ENCODE results near the gene WDFY2.

WDFY2 gene

DNA sequence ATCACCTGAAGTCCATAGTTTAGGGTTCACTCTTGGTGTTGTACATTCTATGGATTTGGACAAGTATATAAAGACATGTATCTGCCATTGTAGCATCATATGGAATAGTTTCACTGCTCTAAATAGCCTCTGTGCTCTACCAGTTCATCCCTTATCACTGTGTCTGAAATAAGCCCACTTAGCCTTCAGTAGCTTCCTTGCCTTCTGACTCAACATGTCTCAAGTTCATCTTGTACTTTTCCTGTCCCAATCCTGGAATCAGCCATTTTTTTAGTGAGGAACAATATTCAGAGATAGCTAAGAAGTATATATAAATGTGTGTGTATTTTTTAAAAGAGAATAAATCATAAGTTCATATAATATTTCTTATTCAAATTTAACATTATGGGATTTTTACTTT, 140.5 kb downstream of the WDFY2 start:
- H3K9ac ChIP-seq (ENCODE audit: low read depth, low read length, poor library complexity): no peak overlapping the region
- no peak for DNase-seq (ENCODE audit: low spot score)
- no peak overlapping the region for H2BK120ac ChIP-seq (ENCODE audit: low read depth, low read length)
- H2BK5ac ChIP-seq (ENCODE audit: low read length): no peak overlapping the region
- H4K8ac ChIP-seq (ENCODE audit: low read depth, low read length): no peak overlapping the region
- H2BK15ac ChIP-seq (ENCODE audit: low read length): no peak overlapping the region
- no peak overlapping the region for H3K4ac ChIP-seq (ENCODE audit: low read length)
- H3K27me3 ChIP-seq (ENCODE audit: control insufficient read depth in 3 of 3, insufficient read depth in 3 of 3, low read depth in 1 of 3, low read length in 3 of 3): no peaks in the 10 kb centered on the region
- H3K4me3 ChIP-seq (ENCODE audit: low read length in 2 of 2): no peak overlapping the region
- H2AK5ac ChIP-seq (ENCODE audit: low read depth, low read length): no peak overlapping the region
- no peak overlapping the region for H3K27ac ChIP-seq (replicated peaks; ENCODE audit: low read length)
- no peak overlapping the region for H2AFZ ChIP-seq (ENCODE audit: low read length)
- peaks cover 2 to 18% of the 10 kb centered on the region in 2 donors for H3K36me3 ChIP-seq (replicated peaks in 1 of 2; ENCODE audit: control insufficient read depth in 2 of 2, insufficient read depth in 2 of 2, low read length in 2 of 2)
- H3K23ac ChIP-seq (ENCODE audit: low read depth, low read length, poor library complexity): no peak overlapping the region
- H4K91ac ChIP-seq (ENCODE audit: low read depth, low read length, poor library complexity): no peak overlapping the region
- peaks cover 4 to 8% of the 10 kb centered on the region in 2 donors for H3K4me1 ChIP-seq (ENCODE audit: control insufficient read depth in 2 of 2, insufficient read depth in 1 of 2, low read depth in 1 of 2, low read length in 2 of 2)
- H3K9me3 ChIP-seq (replicated peaks in 1 of 2; ENCODE audit: control insufficient read depth in 2 of 2, insufficient read depth in 1 of 2, low read depth in 1 of 2, low read length in 2 of 2): peaks cover 0 to 1% of the 10 kb centered on the region in 2 donors
- no peak overlapping the region for H3K4me2 ChIP-seq (ENCODE audit: insufficient read depth, low read length, poor library complexity, severe bottlenecking)
- H2BK12ac ChIP-seq (ENCODE audit: low read length): no peak overlapping the region
- H3K79me1 ChIP-seq (ENCODE audit: low read depth, low read length): no peaks in the 10 kb centered on the region
- no peak overlapping the region for H3K14ac ChIP-seq (ENCODE audit: low read length)
- no peak overlapping the region for H3K18ac ChIP-seq (ENCODE audit: low read length)

DNA sequence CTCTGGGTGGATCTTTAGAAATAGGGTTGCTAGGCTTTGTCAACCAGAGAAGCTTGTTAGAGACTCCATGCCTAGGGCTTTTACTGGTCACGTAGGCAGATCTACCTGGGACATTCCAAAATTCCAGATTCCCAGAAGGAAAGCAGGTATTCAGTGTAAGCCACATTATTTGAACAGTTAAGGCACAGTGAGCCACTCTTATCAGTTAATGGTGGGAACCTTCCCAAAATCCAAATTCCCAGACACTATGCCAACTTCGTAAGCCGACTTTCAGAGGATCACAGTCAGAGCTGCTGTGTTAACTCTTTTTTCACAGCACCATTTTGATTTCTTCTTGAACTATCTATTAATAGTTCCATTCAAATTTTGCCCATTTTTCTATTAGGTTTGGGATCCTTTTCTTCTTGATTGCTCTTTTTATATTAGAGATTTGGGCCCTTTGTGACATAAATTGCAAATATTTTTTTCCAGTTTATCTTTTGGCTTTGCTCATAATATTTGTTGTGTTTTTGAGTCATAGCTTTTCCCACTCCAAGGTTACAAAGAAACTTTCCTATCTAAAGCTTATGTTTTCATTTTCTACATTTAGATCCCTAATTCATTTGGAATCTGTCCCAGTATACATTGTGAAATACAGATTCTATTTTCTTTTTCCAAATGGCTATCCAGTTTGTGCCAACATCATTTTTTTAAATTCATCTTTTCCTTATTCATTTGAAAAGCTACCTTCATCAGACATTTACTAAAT, 142.4 kb downstream of the WDFY2 start:
- Histone ChIP-seq H3K27ac (replicated peaks; ENCODE audit: low read length) (no peak overlapping the region), H4K91ac (ENCODE audit: low read depth, low read length, poor library complexity) (no peak overlapping the region), H3K9me3 (replicated peaks in 1 of 2; ENCODE audit: control insufficient read depth in 2 of 2, insufficient read depth in 1 of 2, low read depth in 1 of 2, low read length in 2 of 2) (peaks cover 0 to 1% of the 10 kb centered on the region in 2 donors), H3K27me3 (ENCODE audit: control insufficient read depth in 3 of 3, insufficient read depth in 3 of 3, low read depth in 1 of 3, low read length in 3 of 3) (no peaks in the 10 kb centered on the region), H3K79me1 (ENCODE audit: low read depth, low read length) (no peaks in the 10 kb centered on the region), H3K9ac (ENCODE audit: low read depth, low read length, poor library complexity) (no peak overlapping the region), H2AFZ (ENCODE audit: low read length) (no peak overlapping the region), H4K8ac (ENCODE audit: low read depth, low read length) (no peak overlapping the region), H3K4me1 (ENCODE audit: control insufficient read depth in 2 of 2, insufficient read depth in 1 of 2, low read depth in 1 of 2, low read length in 2 of 2) (peaks cover 8 to 9% of the 10 kb centered on the region in 2 donors), H2BK12ac (ENCODE audit: low read length) (no peak overlapping the region), H2BK5ac (ENCODE audit: low read length) (no peak overlapping the region), H3K4me3 (ENCODE audit: low read length in 2 of 2) (no peak overlapping the region), H2AK5ac (ENCODE audit: low read depth, low read length) (no peak overlapping the region), H2BK15ac (ENCODE audit: low read length) (no peak overlapping the region), H3K18ac (ENCODE audit: low read length) (no peak overlapping the region), H3K4me2 (ENCODE audit: insufficient read depth, low read length, poor library complexity, severe bottlenecking) (no peak overlapping the region), H3K4ac (ENCODE audit: low read length) (no peak overlapping the region), H3K23ac (ENCODE audit: low read depth, low read length, poor library complexity) (no peak overlapping the region), H2BK120ac (ENCODE audit: low read depth, low read length) (no peak overlapping the region), H3K36me3 (replicated peaks in 1 of 2; ENCODE audit: control insufficient read depth in 2 of 2, insufficient read depth in 2 of 2, low read length in 2 of 2) (peaks cover 2 to 10% of the 10 kb centered on the region in 2 donors), H3K14ac (ENCODE audit: low read length) (no peak overlapping the region)
- no peak for DNase-seq (ENCODE audit: low spot score)
- no CpG with 5 or more reads among the region's 3 CpGs for WGBS, 2 donors (ENCODE audit: extremely low coverage in 2 of 2, insufficient read length in 2 of 2, insufficient replicate concordance in 1 of 2)

- H3K27me3 ChIP-seq (ENCODE audit: control insufficient read depth in 3 of 3, insufficient read depth in 3 of 3, low read depth in 1 of 3, low read length in 3 of 3): no peaks in the 10 kb centered on the region
- H3K23ac ChIP-seq (ENCODE audit: low read depth, low read length, poor library complexity): no peak overlapping the region
- no peak overlapping the region for H4K8ac ChIP-seq (ENCODE audit: low read depth, low read length)
- no peak overlapping the region for H2BK12ac ChIP-seq (ENCODE audit: low read length)
- H3K4me1 ChIP-seq (ENCODE audit: control insufficient read depth in 2 of 2, insufficient read depth in 1 of 2, low read depth in 1 of 2, low read length in 2 of 2): peaks cover 8 to 9% of the 10 kb centered on the region in 2 donors
- H3K79me1 ChIP-seq (ENCODE audit: low read depth, low read length): no peaks in the 10 kb centered on the region
- H3K9ac ChIP-seq (ENCODE audit: low read depth, low read length, poor library complexity): no peak overlapping the region
- no peak overlapping the region for H2BK120ac ChIP-seq (ENCODE audit: low read depth, low read length)
- H3K9me3 ChIP-seq (replicated peaks in 1 of 2; ENCODE audit: control insufficient read depth in 2 of 2, insufficient read depth in 1 of 2, low read depth in 1 of 2, low read length in 2 of 2): peaks cover 0 to 1% of the 10 kb centered on the region in 2 donors
- no peak for DNase-seq (ENCODE audit: low spot score)
- H3K4ac ChIP-seq (ENCODE audit: low read length): no peak overlapping the region
- H2BK15ac ChIP-seq (ENCODE audit: low read length): no peak overlapping the region
- peaks cover 2 to 10% of the 10 kb centered on the region in 2 donors for H3K36me3 ChIP-seq (replicated peaks in 1 of 2; ENCODE audit: control insufficient read depth in 2 of 2, insufficient read depth in 2 of 2, low read length in 2 of 2)
- H2AFZ ChIP-seq (ENCODE audit: low read length): no peak overlapping the region
- no peak overlapping the region for H3K14ac ChIP-seq (ENCODE audit: low read length)
- H3K18ac ChIP-seq (ENCODE audit: low read length): no peak overlapping the region
- H2BK5ac ChIP-seq (ENCODE audit: low read length): no peak overlapping the region
- no peak overlapping the region for H4K91ac ChIP-seq (ENCODE audit: low read depth, low read length, poor library complexity)
- no peak overlapping the region for H3K4me2 ChIP-seq (ENCODE audit: insufficient read depth, low read length, poor library complexity, severe bottlenecking)
- H3K4me3 ChIP-seq (ENCODE audit: low read length in 2 of 2): no peak overlapping the region
- H3K27ac ChIP-seq (replicated peaks; ENCODE audit: low read length): no peak overlapping the region
- no peak overlapping the region for H2AK5ac ChIP-seq (ENCODE audit: low read depth, low read length)
- WGBS, 2 donors (ENCODE audit: extremely low coverage in 2 of 2, insufficient read length in 2 of 2, insufficient replicate concordance in 1 of 2): no CpG with 5 or more reads among the region's 8 CpGs
Measured at GRCh38 chr13:51727634-51728274, 143.5 kb downstream of the WDFY2 start.

DNA sequence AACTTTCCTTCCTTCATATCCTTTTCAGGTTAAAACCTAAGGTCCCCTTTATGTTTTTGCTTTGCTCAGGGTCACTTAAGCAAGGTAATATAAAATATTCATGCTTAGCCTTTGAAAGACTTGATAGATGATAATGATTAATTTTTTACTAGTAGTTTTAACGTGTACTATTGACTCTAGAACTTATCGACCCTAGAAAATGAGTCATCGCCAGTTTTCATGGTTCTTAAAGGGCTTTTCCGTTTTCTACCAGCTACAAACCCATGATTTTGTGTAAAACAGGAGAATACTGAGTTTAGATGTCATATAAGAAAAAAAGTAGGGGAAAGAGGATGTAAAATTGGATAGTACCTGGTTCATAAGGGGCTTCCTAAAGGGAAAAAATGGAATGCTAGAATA, 144.0 kb downstream of the WDFY2 start:
- H4K8ac ChIP-seq (ENCODE audit: low read depth, low read length): no peak overlapping the region
- H3K4me1 ChIP-seq (ENCODE audit: control insufficient read depth in 2 of 2, insufficient read depth in 1 of 2, low read depth in 1 of 2, low read length in 2 of 2): peaks cover 9 to 10% of the 10 kb centered on the region in 2 donors
- no peak overlapping the region for H2BK5ac ChIP-seq (ENCODE audit: low read length)
- H3K27ac ChIP-seq (replicated peaks; ENCODE audit: low read length): no peak overlapping the region
- no peaks in the 10 kb centered on the region for H3K27me3 ChIP-seq (ENCODE audit: control insufficient read depth in 3 of 3, insufficient read depth in 3 of 3, low read depth in 1 of 3, low read length in 3 of 3)
- peaks cover 0 to 1% of the 10 kb centered on the region in 2 donors for H3K9me3 ChIP-seq (replicated peaks in 1 of 2; ENCODE audit: control insufficient read depth in 2 of 2, insufficient read depth in 1 of 2, low read depth in 1 of 2, low read length in 2 of 2)
- peaks cover 2 to 10% of the 10 kb centered on the region in 2 donors for H3K36me3 ChIP-seq (replicated peaks in 1 of 2; ENCODE audit: control insufficient read depth in 2 of 2, insufficient read depth in 2 of 2, low read length in 2 of 2)
- no peak overlapping the region for H4K91ac ChIP-seq (ENCODE audit: low read depth, low read length, poor library complexity)
- no peak overlapping the region for H2AK5ac ChIP-seq (ENCODE audit: low read depth, low read length)
- H3K23ac ChIP-seq (ENCODE audit: low read depth, low read length, poor library complexity): no peak overlapping the region
- no CpG with 5 or more reads among the region's 4 CpGs for WGBS, 2 donors (ENCODE audit: extremely low coverage in 2 of 2, insufficient read length in 2 of 2, insufficient replicate concordance in 1 of 2)
- no peak overlapping the region for H3K4me2 ChIP-seq (ENCODE audit: insufficient read depth, low read length, poor library complexity, severe bottlenecking)
- no peak overlapping the region for H2BK15ac ChIP-seq (ENCODE audit: low read length)
- H3K9ac ChIP-seq (ENCODE audit: low read depth, low read length, poor library complexity): no peak overlapping the region
- no peak overlapping the region for H3K4ac ChIP-seq (ENCODE audit: low read length)
- H2BK12ac ChIP-seq (ENCODE audit: low read length): no peak overlapping the region
- DNase-seq (ENCODE audit: low spot score): no peak
- H3K18ac ChIP-seq (ENCODE audit: low read length): no peak overlapping the region
- H2AFZ ChIP-seq (ENCODE audit: low read length): no peak overlapping the region
- H3K14ac ChIP-seq (ENCODE audit: low read length): no peak overlapping the region
- no peak overlapping the region for H2BK120ac ChIP-seq (ENCODE audit: low read depth, low read length)
- H3K79me1 ChIP-seq (ENCODE audit: low read depth, low read length): no peaks in the 10 kb centered on the region
- no peak overlapping the region for H3K4me3 ChIP-seq (ENCODE audit: low read length in 2 of 2)
